HEK293 (cell line): ENCODE data around the gene RNF11.

Source experiments
- CTCF ChIP-seq: fragments of 450-650 bp; formaldehyde crosslinking; IDR thresholded peaks from 2 replicates; pipeline ENCODE4 v1.5.1; 2016; ENCODE audit warnings: missing biosample characterization, missing genetic modification characterization
- PRDM2 ChIP-seq: fragments of 450-650 bp; formaldehyde crosslinking; IDR thresholded peaks from 2 replicates; pipeline ENCODE4 v1.5.1; 2016; ENCODE audit warnings: missing biosample characterization, missing genetic modification characterization, borderline replicate concordance
- PRDM4 ChIP-seq: fragments of 450-650 bp; formaldehyde crosslinking; IDR thresholded peaks from 2 replicates; pipeline ENCODE4 v1.5.1; 2017; ENCODE audit warnings: missing biosample characterization, missing genetic modification characterization
- SCRT1 ChIP-seq: fragments of 450-650 bp; formaldehyde crosslinking; IDR thresholded peaks from 2 replicates; pipeline ENCODE4 v1.5.1; 2016; ENCODE audit warnings: missing biosample characterization, missing genetic modification characterization, borderline replicate concordance
- SETDB1 ChIP-seq: IDR thresholded peaks from one replicate; pipeline ENCODE4 v1.6.1; 2017; ENCODE audit warnings: mild to moderate bottlenecking, low read length, moderate library complexity, mixed read lengths; ENCODE audit not compliant: insufficient read length
- SP3 ChIP-seq: fragments of 450-650 bp; formaldehyde crosslinking; IDR thresholded peaks from 2 replicates; pipeline ENCODE4 v1.5.1; 2016; ENCODE audit warnings: missing biosample characterization, missing genetic modification characterization
- ZFP41 ChIP-seq: fragments of 450-650 bp; formaldehyde crosslinking; IDR thresholded peaks from 2 replicates; pipeline ENCODE4 v1.5.1; 2016; ENCODE audit warnings: missing biosample characterization, missing genetic modification characterization, borderline replicate concordance
- ZNF10 ChIP-seq: fragments of 450-650 bp; formaldehyde crosslinking; IDR thresholded peaks from 2 replicates; pipeline ENCODE4 v1.5.1; 2017; ENCODE audit warnings: missing biosample characterization, missing genetic modification characterization
- ZNF114 ChIP-seq: fragments of 450-650 bp; formaldehyde crosslinking; IDR thresholded peaks from 2 replicates; pipeline ENCODE4 v1.5.0; 2017; ENCODE audit warnings: missing biosample characterization, missing genetic modification characterization
- ZNF184 ChIP-seq: fragments of 450-650 bp; IDR thresholded peaks from 2 replicates; pipeline ENCODE4 v1.5.1; 2018; ENCODE audit warnings: missing biosample characterization, mild to moderate bottlenecking, missing genetic modification characterization
- ZNF600 ChIP-seq: fragments of 450-650 bp; formaldehyde crosslinking; IDR thresholded peaks from 2 replicates; pipeline ENCODE4 v1.5.1; 2016; ENCODE audit warnings: missing biosample characterization, missing genetic modification characterization
- TF ChIP-seq, protein P1 (sequence below): fragments of 450-650 bp; formaldehyde crosslinking; IDR thresholded peaks from 2 replicates; pipeline ENCODE4 v1.5.1; 2016; ENCODE audit warnings: missing biosample characterization, missing genetic modification characterization
- TF ChIP-seq, protein P2 (sequence below): fragments of 450-650 bp; formaldehyde crosslinking; IDR thresholded peaks from 2 replicates; pipeline ENCODE4 v1.5.0; 2017; ENCODE audit warnings: missing biosample characterization, missing genetic modification characterization, borderline replicate concordance

GRCh38 chr1:51295926-51296325 is 59.9 kb downstream of the RNF11 start:
- TF ChIP-seq PRDM4 (tag by site-specific recombination) (no peak), ZNF184 (tag by site-specific recombination) (no peak), CTCF (tag by site-specific recombination) (no peak), PRDM2 (tag by site-specific recombination) (no peak), ZFP41 (tag by site-specific recombination) (no peak), SCRT1 (tag by site-specific recombination) (no peak), ZNF600 (tag by site-specific recombination) (no peak), ZNF114 (tag by site-specific recombination) (no peak), SETDB1 (no peak), ZNF10 (no peak), SP3 (tag by site-specific recombination) (no peak)
- TF ChIP-seq, protein P1, sequence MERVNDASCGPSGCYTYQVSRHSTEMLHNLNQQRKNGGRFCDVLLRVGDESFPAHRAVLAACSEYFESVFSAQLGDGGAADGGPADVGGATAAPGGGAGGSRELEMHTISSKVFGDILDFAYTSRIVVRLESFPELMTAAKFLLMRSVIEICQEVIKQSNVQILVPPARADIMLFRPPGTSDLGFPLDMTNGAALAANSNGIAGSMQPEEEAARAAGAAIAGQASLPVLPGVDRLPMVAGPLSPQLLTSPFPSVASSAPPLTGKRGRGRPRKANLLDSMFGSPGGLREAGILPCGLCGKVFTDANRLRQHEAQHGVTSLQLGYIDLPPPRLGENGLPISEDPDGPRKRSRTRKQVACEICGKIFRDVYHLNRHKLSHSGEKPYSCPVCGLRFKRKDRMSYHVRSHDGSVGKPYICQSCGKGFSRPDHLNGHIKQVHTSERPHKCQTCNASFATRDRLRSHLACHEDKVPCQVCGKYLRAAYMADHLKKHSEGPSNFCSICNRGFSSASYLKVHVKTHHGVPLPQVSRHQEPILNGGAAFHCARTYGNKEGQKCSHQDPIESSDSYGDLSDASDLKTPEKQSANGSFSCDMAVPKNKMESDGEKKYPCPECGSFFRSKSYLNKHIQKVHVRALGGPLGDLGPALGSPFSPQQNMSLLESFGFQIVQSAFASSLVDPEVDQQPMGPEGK (tag by site-specific recombination) = no peak
- TF ChIP-seq, protein P2, sequence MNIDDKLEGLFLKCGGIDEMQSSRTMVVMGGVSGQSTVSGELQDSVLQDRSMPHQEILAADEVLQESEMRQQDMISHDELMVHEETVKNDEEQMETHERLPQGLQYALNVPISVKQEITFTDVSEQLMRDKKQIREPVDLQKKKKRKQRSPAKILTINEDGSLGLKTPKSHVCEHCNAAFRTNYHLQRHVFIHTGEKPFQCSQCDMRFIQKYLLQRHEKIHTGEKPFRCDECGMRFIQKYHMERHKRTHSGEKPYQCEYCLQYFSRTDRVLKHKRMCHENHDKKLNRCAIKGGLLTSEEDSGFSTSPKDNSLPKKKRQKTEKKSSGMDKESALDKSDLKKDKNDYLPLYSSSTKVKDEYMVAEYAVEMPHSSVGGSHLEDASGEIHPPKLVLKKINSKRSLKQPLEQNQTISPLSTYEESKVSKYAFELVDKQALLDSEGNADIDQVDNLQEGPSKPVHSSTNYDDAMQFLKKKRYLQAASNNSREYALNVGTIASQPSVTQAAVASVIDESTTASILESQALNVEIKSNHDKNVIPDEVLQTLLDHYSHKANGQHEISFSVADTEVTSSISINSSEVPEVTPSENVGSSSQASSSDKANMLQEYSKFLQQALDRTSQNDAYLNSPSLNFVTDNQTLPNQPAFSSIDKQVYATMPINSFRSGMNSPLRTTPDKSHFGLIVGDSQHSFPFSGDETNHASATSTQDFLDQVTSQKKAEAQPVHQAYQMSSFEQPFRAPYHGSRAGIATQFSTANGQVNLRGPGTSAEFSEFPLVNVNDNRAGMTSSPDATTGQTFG (tag by site-specific recombination) = no peak
